Spleen (tissue), 10 donors: ENCODE measurements around the gene ZDHHC3. TPM values are rescaled to one million over a fixed set of nuclear protein-coding genes. Genes with fewer than 3 reads are reported as not detected.

Experiments used
- polyA plus RNA-seq, 3 donors: library from polyadenylated mRNA; stranded (reverse); fragments of 200-250 nt; gene quantifications; one replicate each; pipeline ENCODE4 v1.2.1, GENCODE V29; 2013
- total RNA-seq, 7 donors: library from RNA; depleted of rRNA in 3 of 7; stranded (reverse); fragments of >200 nt in 3 of 7; fragmentation: NEBNext Ultra II Directional in 4 of 7; extraction: Animal tissue kit (Norgen Biotek cat#: 25700) in 4 of 7; gene quantifications; one replicate each; pipeline versions ENCODE4 v1.1.0 to v1.2.1, GENCODE V29; 2016 to 2021
- donor health status: healthy with polysubstance abuse.
- donor health status: DM: no; HTN: no; CAD: no; lungs with moderate emphysema.
- donor health status: DM: no; HTN: no; CAD: no.
- donor health status: Bipolar disorder and iron deficiency.
- donor health status: healthy.
- donor health status: DM: no; HTN: no; CAD: no.
- donor health status: DM: yes; HTN: yes; CAD: no.

ZDHHC3 gene
- total and polyA plus RNA-seq, 10 donors: 15.2 to 79.2 (median 65.5) TPM

Other genes with a start within 250 kb of the ZDHHC3 start
- gene ZNF501, start 246.5 kb downstream of the ZDHHC3 start, total RNA-seq: 1 to 10 TPM; 5.0 to 8.5 (median 5.6) TPM
- 1 to 10 TPM; 1.5 to 2.0 (median 1.8) TPM for gene ZNF501, start 246.5 kb downstream of the ZDHHC3 start, polyA plus RNA-seq
- 10 to 100 TPM; 13.5 to 25.6 (median 22.5) TPM for gene KIAA1143, start 214.6 kb downstream of the ZDHHC3 start, total RNA-seq
- gene KIAA1143, start 214.6 kb downstream of the ZDHHC3 start, polyA plus RNA-seq: 10 to 100 TPM in 1 of 3 donors, 1 to 10 TPM in 2; 6.8 to 14.2 (median 8.8) TPM
- gene KIF15, start 214.4 kb downstream of the ZDHHC3 start, total RNA-seq: 1 to 10 TPM; 1.0 to 5.2 (median 3.2) TPM
- gene KIF15, start 214.4 kb downstream of the ZDHHC3 start, polyA plus RNA-seq: 1 to 10 TPM in 2 of 3 donors, under 1 TPM in 1; 0.74 to 4.2 (median 1.2) TPM
- 10 to 100 TPM in 6 of 7 donors, 1 to 10 TPM in 1; 9.5 to 15.8 (median 14.3) TPM for gene TMEM42, start 114.3 kb downstream of the ZDHHC3 start, total RNA-seq
- gene TMEM42, start 114.3 kb downstream of the ZDHHC3 start, polyA plus RNA-seq: 10 to 100 TPM; 28.8 to 32.4 (median 30.8) TPM
- not detected for gene TGM4, start 101.6 kb downstream of the ZDHHC3 start, total RNA-seq
- gene TGM4, start 101.6 kb downstream of the ZDHHC3 start, polyA plus RNA-seq: not detected
- 10 to 100 TPM; 28.4 to 42.8 (median 33.6) TPM for gene EXOSC7, start 70 bp upstream of the ZDHHC3 start, total RNA-seq
- gene EXOSC7, start 70 bp upstream of the ZDHHC3 start, polyA plus RNA-seq: 10 to 100 TPM; 32.1 to 43.7 (median 43.1) TPM
- gene CLEC3B, start 50.1 kb upstream of the ZDHHC3 start, total RNA-seq: 100 to 1,000 TPM; 156 to 409 (median 295) TPM
- gene CLEC3B, start 50.1 kb upstream of the ZDHHC3 start, polyA plus RNA-seq: 100 to 1,000 TPM in 1 of 3 donors, 10 to 100 TPM in 2; 68.6 to 225 (median 91.3) TPM
- gene CDCP1, start 170.2 kb upstream of the ZDHHC3 start, total RNA-seq: 1 to 10 TPM; 1.0 to 3.6 (median 3.0) TPM
- gene CDCP1, start 170.2 kb upstream of the ZDHHC3 start, polyA plus RNA-seq: under 1 TPM; 0.15 to 0.80 (median 0.18) TPM